ENCODE results near the gene OR2S2. TPM values are rescaled to one million over a fixed set of nuclear protein-coding genes. Genes with fewer than 3 reads are reported as not detected.

The OR2S2 gene
- total RNA-seq, 1 donor = under 0.01 TPM

GRCh38 chr9:35923927-35924763 is 33.8 kb downstream of the OR2S2 start:
- no peak overlapping the region for H3K4me3 ChIP-seq (ENCODE audit: low read depth, low read length)
- peak; percentile 88 for DNase-seq (ENCODE audit: low read depth)
- no peak for TF ChIP-seq CTCF (IDR thresholded peaks at IDR 0.05; ENCODE audit: insufficient read depth, low read depth, low read length)

GRCh38 chr9:35923598-35923926 is 34.4 kb downstream of the OR2S2 start:
- no peak overlapping the region for H3K4me3 ChIP-seq (ENCODE audit: low read depth, low read length)
- DNase-seq (ENCODE audit: low read depth) = no peak
- TF ChIP-seq CTCF (IDR thresholded peaks at IDR 0.05; ENCODE audit: insufficient read depth, low read depth, low read length) = no peak

- TF ChIP-seq CTCF (IDR thresholded peaks at IDR 0.05; ENCODE audit: insufficient read depth, low read depth, low read length) = no peak
- DNase-seq (ENCODE audit: low read depth) = no peak
- H3K4me3 ChIP-seq (ENCODE audit: low read depth, low read length) = no peak overlapping the region
Observed at GRCh38 chr9:35920051-35920620, 37.8 kb downstream of the OR2S2 start.

GRCh38 chr9:35919212-35920008 is 38.5 kb downstream of the OR2S2 start:
- no peak for TF ChIP-seq CTCF (IDR thresholded peaks at IDR 0.05; ENCODE audit: insufficient read depth, low read depth, low read length)
- DNase-seq (ENCODE audit: low read depth) = no peak
- H3K4me3 ChIP-seq (ENCODE audit: low read depth, low read length) = no peak overlapping the region

- H3K4me3 ChIP-seq (ENCODE audit: low read depth, low read length) = no peak overlapping the region
- DNase-seq (ENCODE audit: low read depth) = no peak
- no peak for TF ChIP-seq CTCF (IDR thresholded peaks at IDR 0.05; ENCODE audit: insufficient read depth, low read depth, low read length)
Observed at GRCh38 chr9:35918780-35919179, 39.2 kb downstream of the OR2S2 start.

GRCh38 chr9:35917261-35917660 is 40.7 kb downstream of the OR2S2 start:
- DNase-seq (ENCODE audit: low read depth) = no peak
- no peak for TF ChIP-seq CTCF (IDR thresholded peaks at IDR 0.05; ENCODE audit: insufficient read depth, low read depth, low read length)
- H3K4me3 ChIP-seq (ENCODE audit: low read depth, low read length) = no peak overlapping the region
